Activated CD4-positive, alpha-beta T cell treated with anti-CD3 and anti-CD28 coated beads for 48 hours (primary cell): ENCODE measurements around the gene OSBPL3.

ENCODE experiments used
- DNase-seq: peaks from one replicate; pipeline ENCODE4 v3.0.0-alpha.2; 2020

Gene OSBPL3

GRCh38 chr7:24949884-24950283 is 30.1 kb downstream of the OSBPL3 start:
- no peak for DNase-seq

GRCh38 chr7:24948739-24949138 is 31.2 kb downstream of the OSBPL3 start:
- DNase-seq = no peak

- no peak for DNase-seq
Measured at GRCh38 chr7:24946467-24946866, 33.5 kb downstream of the OSBPL3 start.

GRCh38 chr7:24945899-24946298 is 34.1 kb downstream of the OSBPL3 start:
- no peak for DNase-seq

GRCh38 chr7:24943096-24943948 is 36.7 kb downstream of the OSBPL3 start:
- DNase-seq = no peak

- no peak for DNase-seq
Measured at GRCh38 chr7:24942226-24942625, 37.8 kb downstream of the OSBPL3 start.

GRCh38 chr7:24939416-24939815 is 40.6 kb downstream of the OSBPL3 start:
- DNase-seq = no peak

- no peak for DNase-seq
Measured at GRCh38 chr7:24936121-24936824, 43.7 kb downstream of the OSBPL3 start.

GRCh38 chr7:24933298-24933697 is 46.7 kb downstream of the OSBPL3 start:
- DNase-seq = no peak

GRCh38 chr7:24932815-24933214 is 47.2 kb downstream of the OSBPL3 start:
- no peak for DNase-seq

- DNase-seq = no peak
Measured at GRCh38 chr7:24932389-24932788, 47.6 kb downstream of the OSBPL3 start.

- no peak for DNase-seq
Measured at GRCh38 chr7:24931844-24932243, 48.1 kb downstream of the OSBPL3 start.

GRCh38 chr7:24930856-24931255 is 49.1 kb downstream of the OSBPL3 start:
- no peak for DNase-seq

- no peak for DNase-seq
Measured at GRCh38 chr7:24926623-24927524, 53.1 kb downstream of the OSBPL3 start.

GRCh38 chr7:24924375-24924774 is 55.6 kb downstream of the OSBPL3 start:
- no peak for DNase-seq

GRCh38 chr7:24923172-24923865 is 56.7 kb downstream of the OSBPL3 start:
- DNase-seq = no peak

- DNase-seq = no peak
Measured at GRCh38 chr7:24922099-24922773, 57.7 kb downstream of the OSBPL3 start.

- no peak for DNase-seq
Measured at GRCh38 chr7:24921362-24921679, 58.7 kb downstream of the OSBPL3 start.

- no peak for DNase-seq
Measured at GRCh38 chr7:24920451-24921361, 59.3 kb downstream of the OSBPL3 start.

GRCh38 chr7:24917510-24918239 is 62.3 kb downstream of the OSBPL3 start:
- DNase-seq = no peak
